NCI-H2081 (cell line): ENCODE measurements around the gene CCDC97.

Experiments
- DNase-seq, 2 experiments: peaks; one replicate each; lab custom pipeline; 2025; lab: John Stamatoyannopoulos, UW

The CCDC97 gene

DNA sequence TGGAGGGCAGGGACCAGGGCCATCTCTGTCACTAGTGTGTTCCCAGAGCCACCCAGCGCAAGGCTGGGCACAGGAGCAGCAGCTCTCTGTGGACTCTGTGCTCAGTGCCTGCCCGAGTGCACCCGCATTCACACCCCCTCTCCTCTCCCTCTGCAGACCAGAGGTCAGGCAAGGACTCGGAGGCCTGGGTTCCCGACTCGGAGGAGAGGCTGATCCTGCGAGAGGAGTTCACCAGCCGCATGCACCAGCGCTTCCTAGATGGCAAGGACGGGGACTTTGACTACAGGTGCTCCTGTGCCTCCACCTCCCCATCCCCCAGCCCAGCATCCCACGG, 10.2 kb downstream of the CCDC97 start:
- no peak for DNase-seq

DNA sequence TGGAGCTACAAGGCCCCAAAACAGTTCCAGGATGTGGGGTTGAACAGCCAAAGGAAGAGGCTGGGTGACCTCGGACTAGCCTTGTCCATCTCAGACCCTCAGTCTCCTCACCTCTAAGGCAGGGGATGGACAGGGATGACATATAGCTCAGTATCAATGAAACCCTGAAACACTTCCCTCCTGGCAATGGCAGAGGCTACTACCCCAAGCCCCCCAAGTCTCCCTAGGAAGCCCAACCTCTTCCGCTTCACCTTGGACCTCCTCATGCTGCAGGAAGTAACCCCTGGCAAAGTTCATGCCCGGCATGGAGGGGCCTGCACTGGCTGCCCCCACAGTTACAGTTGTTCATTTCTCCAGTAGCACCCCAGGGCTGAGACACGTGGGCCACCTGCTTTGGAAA, 10.6 kb downstream of the CCDC97 start:
- DNase-seq: no peak

DNA sequence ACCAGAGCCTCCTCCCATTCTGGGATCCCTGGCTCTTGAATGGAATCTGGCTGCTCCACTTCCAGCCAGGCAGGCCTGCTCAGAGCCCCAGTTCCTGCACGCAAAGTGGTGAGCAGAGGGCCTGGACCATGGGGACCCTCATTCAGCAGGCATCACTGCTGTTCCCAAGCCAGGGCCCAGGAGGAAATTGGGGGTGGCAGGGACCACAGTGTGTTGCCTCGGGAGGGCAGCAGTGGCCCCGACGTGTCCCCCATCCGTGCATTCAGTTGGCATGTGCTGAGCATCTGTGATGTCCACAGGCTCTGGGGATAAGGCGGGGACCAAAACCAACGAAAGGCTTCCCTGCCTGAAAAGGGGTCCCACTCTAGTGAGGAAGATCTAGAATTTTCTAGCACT, 11.2 kb downstream of the CCDC97 start:
- DNase-seq: no peak

DNA sequence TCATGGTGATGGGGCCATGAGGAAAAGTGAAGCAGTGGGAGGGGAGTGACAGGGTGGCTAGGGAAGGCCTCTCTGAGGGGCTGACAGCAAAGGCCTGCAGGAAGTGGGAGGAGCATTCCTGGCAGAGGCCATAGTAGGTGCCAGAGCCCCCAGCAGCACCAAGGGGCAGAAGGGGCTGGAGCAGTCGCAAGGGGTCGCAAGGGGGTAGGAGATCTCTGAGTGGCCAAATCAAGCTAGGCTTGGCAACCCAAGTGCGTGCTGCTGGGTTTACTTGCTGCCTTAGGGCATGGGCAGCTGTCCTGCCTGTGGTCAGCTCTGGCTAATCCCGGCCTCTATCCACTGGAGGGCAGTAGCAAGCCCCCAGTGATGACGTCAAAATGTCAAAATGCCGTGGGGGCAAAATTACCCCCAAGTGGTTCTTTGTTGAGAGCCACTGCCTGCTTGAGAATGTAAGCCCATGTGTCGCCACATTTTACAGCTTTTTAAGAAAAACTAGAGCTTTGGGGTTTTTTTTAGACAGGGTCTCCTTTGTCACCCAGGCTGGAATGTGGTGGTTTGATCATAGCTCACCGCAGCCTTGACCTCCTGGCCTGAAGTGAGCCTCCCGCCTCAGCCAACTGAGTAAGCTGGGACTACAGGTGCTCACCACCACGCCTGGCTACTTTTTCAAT, 11.8 kb downstream of the CCDC97 start:
- no peak for DNase-seq

DNA sequence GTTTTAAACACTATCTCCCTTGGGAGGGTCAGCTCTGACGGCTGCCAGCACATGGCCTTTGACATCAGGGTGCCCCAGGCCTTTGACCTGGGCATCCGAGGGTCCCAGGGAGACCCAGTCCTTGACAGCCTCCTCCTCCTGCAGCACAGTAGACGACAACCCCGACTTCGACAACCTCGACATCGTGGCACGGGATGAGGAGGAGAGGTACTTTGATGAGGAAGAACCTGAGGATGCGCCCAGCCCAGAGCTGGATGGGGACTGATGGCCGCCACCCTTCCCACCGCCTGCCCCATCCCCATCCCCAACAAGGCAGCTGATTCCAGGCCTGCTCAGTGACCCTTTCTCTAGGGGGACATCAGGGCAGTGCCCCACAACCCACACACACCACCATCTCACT, 12.5 kb downstream of the CCDC97 start:
- no peak for DNase-seq

DNA sequence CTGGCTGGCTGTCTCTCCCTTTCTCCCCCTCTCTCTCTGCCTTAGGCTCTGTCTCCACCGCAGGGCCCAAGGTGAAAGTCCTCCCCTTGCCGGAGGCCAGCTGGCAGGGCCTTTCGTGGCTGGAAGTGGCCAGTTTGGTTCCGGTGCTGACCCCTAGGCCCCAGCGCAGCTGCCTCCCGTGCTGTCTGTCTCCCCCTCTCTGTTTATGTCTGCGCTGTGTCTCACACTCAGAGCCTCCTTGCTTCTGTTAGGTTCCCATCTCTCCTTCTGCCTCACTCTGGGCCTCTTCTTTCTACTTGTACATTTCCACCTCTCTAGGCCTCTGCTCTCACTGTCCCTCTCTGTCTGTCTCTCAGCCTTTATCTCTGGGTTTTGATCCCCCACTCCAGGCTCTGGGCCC, 13.1 kb downstream of the CCDC97 start:
- no peak for DNase-seq

DNA sequence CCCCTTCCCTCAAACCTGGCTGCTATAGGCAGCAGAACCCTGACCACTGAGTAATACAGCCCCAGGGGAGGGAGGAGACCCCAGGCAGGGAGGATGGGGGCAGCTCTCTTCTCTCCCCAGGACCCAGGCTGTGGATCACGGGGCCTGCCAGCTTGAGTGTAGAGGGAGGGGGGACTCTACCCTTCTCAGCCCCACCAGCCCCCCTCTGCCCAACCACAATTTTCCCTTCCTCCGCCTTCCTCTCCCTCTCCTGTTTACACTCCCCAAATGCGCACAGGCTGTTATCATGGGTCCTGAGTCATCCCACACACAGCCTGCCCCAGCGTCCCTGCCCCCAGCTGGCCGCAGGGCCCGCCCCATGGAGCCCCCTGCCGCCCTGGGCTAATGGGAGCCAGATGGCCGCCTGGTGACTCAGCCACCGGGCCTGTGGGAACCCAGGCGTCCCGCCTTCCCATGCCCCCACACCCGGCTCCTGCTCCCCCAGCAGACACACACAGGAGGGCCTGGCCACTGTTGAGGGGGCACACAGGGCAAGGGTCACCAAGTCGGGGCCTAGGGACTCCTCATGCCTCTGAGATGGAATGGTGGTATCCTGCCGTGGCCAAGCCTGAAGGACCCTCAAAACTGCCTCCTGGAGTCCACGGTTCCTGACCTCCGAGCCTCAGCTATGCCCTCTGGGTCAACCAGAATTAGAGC, 13.6 kb downstream of the CCDC97 start:
- DNase-seq: no peak

- no peak for DNase-seq
Observed at GRCh38 chr19:41324231-41324702, 14.3 kb downstream of the CCDC97 start.

DNA sequence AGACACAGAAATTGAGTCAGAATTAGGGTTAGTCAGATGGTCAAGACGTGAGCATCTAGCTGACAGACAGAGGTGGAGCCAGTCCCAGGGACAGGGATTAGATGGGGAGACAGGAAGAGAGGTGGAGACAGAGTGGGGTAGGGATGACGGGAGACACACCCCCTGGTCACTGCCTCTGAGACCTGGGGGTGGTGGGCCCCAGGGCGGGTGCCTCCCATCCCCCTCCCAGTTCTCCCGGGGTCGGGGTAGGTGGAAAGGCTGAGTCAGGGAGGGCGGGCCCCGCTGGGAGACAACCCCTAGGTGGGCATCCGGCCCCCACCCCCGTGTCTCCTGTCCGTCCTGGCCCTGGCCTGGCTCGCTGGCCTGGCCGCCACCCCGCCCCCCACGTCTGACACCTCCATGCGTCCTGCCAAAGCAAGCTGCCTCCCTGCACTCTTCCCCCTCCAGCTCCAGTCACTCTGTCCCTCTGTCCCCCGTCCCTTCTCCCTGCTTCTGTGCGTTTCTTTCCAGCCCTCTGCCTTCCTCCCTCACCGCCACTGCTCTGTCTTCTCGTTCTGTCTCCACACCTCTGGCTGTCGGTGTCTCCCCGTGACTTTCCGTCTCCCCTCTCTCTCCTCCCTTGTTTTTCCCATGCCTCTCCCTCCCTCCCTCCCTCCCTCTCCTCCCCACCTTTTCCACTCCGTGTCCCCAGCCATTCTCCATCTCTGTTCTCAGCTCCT, 15.1 kb downstream of the CCDC97 start:
- DNase-seq: no peak

DNA sequence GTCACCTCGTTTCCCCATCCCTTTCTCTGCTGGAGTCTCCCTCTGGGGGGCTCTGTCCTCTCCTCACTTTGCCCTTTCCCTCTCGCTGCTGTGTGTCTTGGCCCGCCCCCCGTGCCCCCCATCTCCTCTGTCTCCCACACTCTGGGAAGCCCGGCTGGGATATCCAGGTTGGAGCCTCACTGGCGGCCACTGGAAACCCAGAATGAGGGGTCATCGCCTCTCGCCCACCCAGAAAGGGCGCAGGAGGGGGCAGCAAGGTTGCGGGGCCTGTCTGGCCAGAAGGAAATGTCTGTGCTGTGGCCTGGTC, 15.6 kb downstream of the CCDC97 start:
- no peak for DNase-seq

GRCh38 chr19:41325947-41326706, 16.2 kb downstream of the CCDC97 start:
- DNase-seq: peak in 1 of 2 experiments; percentile 28

GRCh38 chr19:41327076-41327575, 17.2 kb downstream of the CCDC97 start:
- DNase-seq: no peak

- no peak for DNase-seq
Observed at GRCh38 chr19:41327576-41328156, 17.7 kb downstream of the CCDC97 start.

GRCh38 chr19:41328157-41328841, 18.3 kb downstream of the CCDC97 start:
- DNase-seq: no peak

- DNase-seq: no peak
Observed at GRCh38 chr19:41328842-41329225, 18.9 kb downstream of the CCDC97 start.

GRCh38 chr19:41330481-41330880, 20.5 kb downstream of the CCDC97 start:
- no peak for DNase-seq

GRCh38 chr19:41330946-41331678, 21.1 kb downstream of the CCDC97 start:
- no peak for DNase-seq

GRCh38 chr19:41332000-41332399, 22.0 kb downstream of the CCDC97 start:
- no peak for DNase-seq

DNA sequence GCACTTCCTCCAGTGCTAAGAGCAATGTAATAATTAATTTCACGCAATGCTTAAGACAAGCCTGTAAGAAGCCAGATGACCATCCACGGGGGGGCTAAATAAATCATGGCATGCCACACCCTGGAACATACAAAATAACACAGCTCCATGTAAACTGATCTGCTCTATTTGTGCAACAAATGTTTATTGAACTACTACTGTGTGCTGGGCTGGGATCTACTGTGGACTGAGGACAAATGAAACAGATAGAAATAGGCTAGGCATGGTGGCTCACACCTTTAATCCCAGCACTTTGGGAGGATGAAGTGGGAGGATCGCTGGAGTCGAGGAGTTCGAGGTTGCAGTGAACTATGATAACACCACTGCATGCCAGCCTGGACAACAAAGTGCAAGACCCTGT, 22.5 kb downstream of the CCDC97 start:
- no peak for DNase-seq

DNA sequence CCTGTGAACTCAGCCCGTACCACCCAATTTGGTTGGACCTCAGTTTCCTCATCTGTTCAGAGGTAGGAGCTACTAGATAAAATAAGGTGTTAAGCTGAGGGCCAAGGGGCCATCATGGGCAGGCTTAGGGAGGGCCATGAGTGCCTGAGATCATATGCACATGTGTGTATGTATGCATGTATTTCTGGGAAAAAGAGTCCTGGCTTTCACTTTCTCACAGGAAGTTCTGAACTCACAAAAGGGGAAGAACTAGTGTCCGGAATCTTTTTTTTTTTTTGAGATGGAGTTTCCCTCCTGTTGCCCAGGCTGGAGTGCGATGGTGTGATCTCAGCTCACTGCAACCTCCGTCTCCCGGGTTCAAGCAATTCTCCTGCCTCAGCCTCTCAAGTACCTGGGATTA, 24.8 kb downstream of the CCDC97 start:
- no peak for DNase-seq

GRCh38 chr19:41335467-41335866, 25.5 kb downstream of the CCDC97 start:
- DNase-seq: no peak
